GM12875 (cell line): ENCODE measurements around the gene MYH7B.

Experiments used
- H3K4me3 ChIP-seq: one replicate; pipeline ENCODE4 v1.5.1; 2011; ENCODE audit warnings: low read depth, low read length, control low read depth
- TF ChIP-seq, protein P1 (sequence below): IDR thresholded peaks from 2 replicates; pipeline ENCODE4 v1.5.1; 2011; ENCODE audit warnings: low read depth, mild to moderate bottlenecking, control low read depth, inconsistent platforms, low read length, moderate library complexity, borderline replicate concordance; ENCODE audit not compliant: insufficient read depth

MYH7B gene

DNA sequence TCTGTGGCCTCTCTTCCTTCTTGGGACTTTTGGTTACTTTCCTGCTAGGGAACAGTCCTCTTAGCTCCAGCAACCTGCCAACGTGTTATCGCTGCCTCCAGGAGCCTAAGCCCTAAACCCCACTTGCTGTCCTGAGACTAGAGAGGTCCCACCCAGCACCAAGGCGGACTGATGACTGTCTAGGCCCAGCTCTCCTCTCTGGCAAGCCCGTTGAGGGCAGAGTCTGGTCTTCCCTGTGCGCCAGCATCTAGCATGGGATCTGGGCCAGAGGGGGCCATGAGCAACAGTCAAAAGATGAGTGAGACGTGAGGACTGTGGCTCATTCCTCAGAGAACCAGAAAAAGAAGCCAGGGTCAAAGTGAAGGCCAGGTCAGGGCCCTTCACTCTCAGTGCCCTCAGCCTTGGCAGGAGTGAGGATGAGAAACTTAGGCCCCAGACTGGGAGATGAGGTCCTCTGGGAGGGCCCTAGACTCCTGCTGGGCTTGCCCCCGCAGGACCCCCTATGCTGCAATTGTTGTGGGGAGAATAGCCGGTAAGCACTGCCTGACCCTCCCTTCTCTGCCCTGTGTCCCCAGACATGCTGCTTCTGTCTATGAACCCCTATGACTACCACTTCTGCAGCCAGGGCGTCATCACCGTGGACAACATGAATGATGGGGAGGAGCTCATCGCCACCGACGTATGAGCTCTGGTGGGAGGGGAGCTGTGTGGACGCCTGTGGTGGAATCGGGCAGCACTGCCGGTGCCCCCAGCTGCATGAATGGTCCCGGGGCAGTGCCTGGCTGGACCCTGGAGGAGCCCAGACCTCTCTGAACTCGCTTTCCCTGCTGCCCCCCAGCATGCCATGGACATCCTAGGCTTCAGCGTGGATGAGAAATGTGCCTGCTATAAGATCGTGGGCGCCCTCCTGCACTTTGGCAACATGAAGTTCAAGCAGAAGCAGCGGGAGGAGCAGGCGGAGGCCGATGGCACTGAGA is 30.9 kb downstream of the MYH7B start:
- no peak overlapping the region for H3K4me3 ChIP-seq
- TF ChIP-seq, protein P1, sequence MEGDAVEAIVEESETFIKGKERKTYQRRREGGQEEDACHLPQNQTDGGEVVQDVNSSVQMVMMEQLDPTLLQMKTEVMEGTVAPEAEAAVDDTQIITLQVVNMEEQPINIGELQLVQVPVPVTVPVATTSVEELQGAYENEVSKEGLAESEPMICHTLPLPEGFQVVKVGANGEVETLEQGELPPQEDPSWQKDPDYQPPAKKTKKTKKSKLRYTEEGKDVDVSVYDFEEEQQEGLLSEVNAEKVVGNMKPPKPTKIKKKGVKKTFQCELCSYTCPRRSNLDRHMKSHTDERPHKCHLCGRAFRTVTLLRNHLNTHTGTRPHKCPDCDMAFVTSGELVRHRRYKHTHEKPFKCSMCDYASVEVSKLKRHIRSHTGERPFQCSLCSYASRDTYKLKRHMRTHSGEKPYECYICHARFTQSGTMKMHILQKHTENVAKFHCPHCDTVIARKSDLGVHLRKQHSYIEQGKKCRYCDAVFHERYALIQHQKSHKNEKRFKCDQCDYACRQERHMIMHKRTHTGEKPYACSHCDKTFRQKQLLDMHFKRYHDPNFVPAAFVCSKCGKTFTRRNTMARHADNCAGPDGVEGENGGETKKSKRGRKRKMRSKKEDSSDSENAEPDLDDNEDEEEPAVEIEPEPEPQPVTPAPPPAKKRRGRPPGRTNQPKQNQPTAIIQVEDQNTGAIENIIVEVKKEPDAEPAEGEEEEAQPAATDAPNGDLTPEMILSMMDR = no peak

DNA sequence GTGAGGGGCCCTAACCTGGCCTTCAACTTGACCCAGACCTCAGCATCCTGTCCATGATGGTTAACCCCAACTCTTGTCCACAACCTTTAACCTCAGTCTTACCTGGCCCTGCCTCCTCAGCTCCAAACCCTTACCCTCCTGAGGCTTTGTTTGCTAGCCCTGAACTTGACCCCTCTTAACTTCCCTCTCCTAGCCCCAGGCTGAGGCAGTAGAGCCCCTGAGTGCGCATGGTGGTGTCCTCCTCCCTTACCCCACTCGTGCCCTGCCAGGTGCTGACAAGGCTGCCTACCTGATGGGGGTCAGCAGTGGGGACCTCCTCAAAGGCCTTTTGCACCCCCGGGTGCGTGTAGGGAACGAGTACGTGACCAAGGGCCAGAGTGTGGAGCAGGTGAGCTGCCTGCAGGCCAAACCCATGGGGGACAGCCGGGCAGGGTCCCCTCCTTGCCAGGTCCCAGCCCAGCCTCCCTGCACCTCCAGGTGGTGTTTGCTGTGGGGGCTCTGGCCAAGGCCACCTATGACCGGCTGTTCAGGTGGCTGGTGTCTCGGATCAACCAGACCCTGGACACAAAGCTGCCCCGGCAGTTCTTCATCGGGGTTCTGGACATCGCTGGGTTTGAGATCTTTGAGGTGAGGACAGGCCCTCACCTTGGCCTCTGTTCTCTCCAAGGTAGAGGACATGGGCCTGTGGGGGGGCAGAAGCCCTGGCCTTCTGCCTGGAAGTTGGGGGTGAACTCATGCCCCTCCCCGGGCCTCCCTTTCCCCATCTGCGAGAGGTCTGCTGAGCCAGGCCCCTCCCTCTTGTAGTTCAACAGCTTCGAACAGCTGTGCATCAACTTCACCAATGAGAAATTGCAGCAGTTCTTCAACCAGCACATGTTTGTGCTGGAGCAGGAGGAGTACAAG is 31.9 kb downstream of the MYH7B start:
- TF ChIP-seq, protein P1 = no peak
- no peak overlapping the region for H3K4me3 ChIP-seq

DNA sequence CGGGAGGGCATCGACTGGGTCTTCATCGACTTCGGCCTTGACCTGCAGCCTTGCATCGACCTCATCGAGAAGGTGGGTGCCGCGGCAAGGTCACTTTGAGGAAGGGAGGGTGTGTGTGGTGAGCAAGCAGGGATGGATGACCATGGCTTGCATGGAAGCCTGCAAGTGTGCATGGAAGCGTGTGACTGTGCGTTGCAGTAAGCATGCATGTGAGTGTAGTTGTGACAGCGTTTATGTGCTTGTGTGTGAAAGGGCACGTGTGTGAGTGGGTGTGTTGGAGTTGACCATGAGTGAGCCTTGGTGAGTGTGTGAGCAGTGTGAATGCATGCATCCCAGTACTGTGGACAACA is 32.5 kb downstream of the MYH7B start:
- TF ChIP-seq, protein P1 = no peak
- no peak overlapping the region for H3K4me3 ChIP-seq

DNA sequence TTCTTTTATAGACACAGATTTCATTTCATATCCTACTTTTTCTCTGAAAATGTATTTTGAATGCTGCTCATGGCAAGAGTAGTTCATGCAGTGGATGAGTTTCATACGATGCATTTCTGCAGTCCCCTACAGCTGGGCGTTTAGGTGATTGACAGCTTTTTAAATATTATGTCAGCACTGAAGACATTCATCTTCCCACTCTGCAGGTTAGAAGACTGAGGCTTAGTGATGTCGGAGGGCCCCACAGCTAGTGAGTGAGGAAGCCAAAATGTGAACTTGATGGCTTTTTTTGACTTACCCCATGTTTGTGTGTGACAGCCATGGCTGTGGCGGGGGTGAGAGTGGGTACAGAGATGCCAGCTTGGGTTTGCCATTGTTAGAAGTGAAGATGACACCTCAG is 33.5 kb downstream of the MYH7B start:
- no peak overlapping the region for H3K4me3 ChIP-seq
- TF ChIP-seq, protein P1 = no peak

DNA sequence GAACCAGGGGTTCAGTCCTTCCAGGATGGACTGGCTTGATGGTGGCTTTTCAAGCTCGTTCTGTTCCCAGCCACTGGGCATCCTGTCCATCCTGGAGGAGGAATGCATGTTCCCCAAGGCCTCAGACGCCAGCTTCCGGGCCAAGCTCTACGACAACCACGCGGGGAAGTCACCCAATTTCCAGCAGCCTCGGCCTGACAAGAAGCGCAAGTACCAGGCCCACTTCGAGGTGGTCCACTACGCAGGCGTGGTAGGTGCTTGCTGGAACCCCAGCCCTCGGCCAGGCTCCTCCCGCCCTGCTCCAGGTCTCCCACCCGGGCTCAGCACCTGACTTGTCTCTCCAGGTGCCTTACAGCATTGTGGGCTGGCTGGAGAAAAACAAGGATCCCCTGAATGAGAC is 34.0 kb downstream of the MYH7B start:
- TF ChIP-seq, protein P1 = no peak
- H3K4me3 ChIP-seq = no peak overlapping the region

- TF ChIP-seq, protein P1 = no peak
- no peak overlapping the region for H3K4me3 ChIP-seq
These were observed 34.6 kb downstream of the MYH7B start for GRCh38 chr20:34990231-34990630.
